Erythroblast (primary cell): ENCODE data around the gene ZNF790.

Source experiments
- DNase-seq, 2 experiments: peaks; one replicate each; lab custom pipeline; 2025; lab: John Stamatoyannopoulos, UW
- GATA1 ChIP-seq: IDR thresholded peaks from 2 replicates; pipeline ENCODE4 v1.6.1; 2011; ENCODE audit warnings: low read depth, mild to moderate bottlenecking, control low read depth, low read length, moderate library complexity
- POLR2A ChIP-seq: IDR thresholded peaks from 2 replicates; pipeline ENCODE4 v1.6.1; 2011; ENCODE audit warnings: mild to moderate bottlenecking, low read length

The ZNF790 gene

GRCh38 chr19:36837906-36838783 lies at the start of gene ZNF790:
Gene ZNF790, minus strand, starts transcription at chr19:36838387. Its CDS starts 12,768 bp downstream, at chr19:36825619.
- DNase-seq, result peak; percentile 92 to 93
- TF ChIP-seq POLR2A, result peak; percentile 74
- TF ChIP-seq GATA1, result no peak

- TF ChIP-seq POLR2A (no peak), GATA1 (no peak)
- DNase-seq, result peak in 1 of 2 experiments; percentile 4
Observed at GRCh38 chr19:36876993-36877938, 39.1 kb upstream of the ZNF790 start.

GRCh38 chr19:36851898-36852297 lies 13.7 kb upstream of the ZNF790 start:
- no peak for DNase-seq
- no peak for TF ChIP-seq POLR2A
- TF ChIP-seq GATA1, result no peak

- TF ChIP-seq GATA1 (no peak), POLR2A (peak; percentile 66)
Observed at GRCh38 chr19:36850559-36851442, 12.6 kb upstream of the ZNF790 start, which contains the start of gene ZNF345. Gene ZNF345, plus strand, starts transcription at chr19:36850876. Its CDS starts 25,955 bp downstream, at chr19:36876831.

GRCh38 chr19:36849701-36850558 lies 11.7 kb upstream of the ZNF790 start:
- TF ChIP-seq POLR2A (no peak), GATA1 (no peak)
- DNase-seq, result peak; percentile 92 to 93

More at GRCh38 chr19:36850559-36851442, 12.6 kb upstream of the ZNF790 start, which contains the start of gene ZNF345:
- peak; percentile 94 to 96 for DNase-seq

GRCh38 chr19:36847968-36848367 lies 9.8 kb upstream of the ZNF790 start:
- TF ChIP-seq POLR2A, result no peak
- TF ChIP-seq GATA1, result no peak
- DNase-seq, result no peak

- no peak for TF ChIP-seq GATA1
- no peak for TF ChIP-seq POLR2A
Observed at GRCh38 chr19:36838784-36839324, 667 bp upstream of the ZNF790 start.

GRCh38 chr19:36837176-36837905 lies 846 bp downstream of the ZNF790 start:
- peak in 1 of 2 experiments; percentile 70 for DNase-seq
- no peak for TF ChIP-seq POLR2A
- TF ChIP-seq GATA1, result no peak

More at GRCh38 chr19:36838784-36839324, 667 bp upstream of the ZNF790 start:
- no peak for DNase-seq

GRCh38 chr19:36833430-36833829 lies 4.8 kb downstream of the ZNF790 start:
- TF ChIP-seq GATA1 (no peak), POLR2A (no peak)

GRCh38 chr19:36821758-36822157 lies 16.4 kb downstream of the ZNF790 start:
- TF ChIP-seq GATA1 (no peak), POLR2A (no peak)
- DNase-seq, result no peak

More at GRCh38 chr19:36833430-36833829, 4.8 kb downstream of the ZNF790 start:
- DNase-seq, result no peak

GRCh38 chr19:36819130-36819630 lies 19.0 kb downstream of the ZNF790 start:
- no peak for DNase-seq
- TF ChIP-seq POLR2A, result no peak
- no peak for TF ChIP-seq GATA1

- no peak for TF ChIP-seq GATA1
- no peak for TF ChIP-seq POLR2A
Observed at GRCh38 chr19:36807029-36807428, 31.2 kb downstream of the ZNF790 start.

More at GRCh38 chr19:36807029-36807428, 31.2 kb downstream of the ZNF790 start:
- no peak for DNase-seq
